GM12878 (cell line): ENCODE results near the gene ADAMTS17. TPM values are rescaled to one million over a fixed set of nuclear protein-coding genes. Genes with fewer than 3 reads are reported as not detected.

ENCODE experiments used
- ATAC-seq: fragments of 200-7000 bp; cut with Tn5 transposase; 3 replicates; pipeline ENCODE4 v1.9.1; 2020; ENCODE audit warnings: mild to moderate bottlenecking, moderate library complexity
- BruUV-seq: library from RNA; stranded (reverse); fragments of 400-500 nt; replicated peaks from 2 replicates; lab custom pipeline; 2021; lab: Mats Ljungman, UMichigan
- CTCF ChIA-PET: fragments of 300-600 bp; sonication (Branson Sonifier 250); formaldehyde crosslinking; extraction: SDS; loops from one replicate; lab custom pipeline; 2021; ENCODE audit warnings: inconsistent platforms; lab: Yijun Ruan, JAX
- POLR2A ChIA-PET: fragments of 350-600 bp; formaldehyde crosslinking; extraction: SDS; loops from one replicate; lab custom pipeline; 2021; ENCODE audit warnings: inconsistent platforms; lab: Charles Lee
- RAD21 ChIA-PET: fragments of 300-600 bp; sonication (Branson Sonifier 250); formaldehyde crosslinking; loops from one replicate; lab custom pipeline; 2023; ENCODE audit warnings: antibody characterized with exemption; ENCODE audit not compliant: unreplicated experiment; lab: Charles Lee
- SMC1A ChIA-PET: fragments of 300-600 bp; sonication (Branson Sonifier 250); formaldehyde crosslinking; loops from one replicate; lab custom pipeline; 2023; ENCODE audit not compliant: unreplicated experiment, uncharacterized antibody; lab: Charles Lee
- DNase-seq: peaks from one replicate; pipeline ENCODE4 v3.0.0-alpha.2; 2011; ENCODE audit warnings: low read depth, low spot score
- FAIRE-seq: peaks from 3 replicates; lab custom pipeline; 2011; peaks lifted over from hg19 to GRCh38; lab: Jason Lieb, UNC
- H2AFZ ChIP-seq: 2 replicates; pipeline ENCODE4 v1.6.0; 2011; ENCODE audit warnings: low read depth, low read length, control low read depth; ENCODE audit not compliant: control insufficient read depth
- H3K27ac ChIP-seq: 2 replicates; pipeline ENCODE4 v1.5.1; 2011; ENCODE audit warnings: control low read depth; ENCODE audit not compliant: control insufficient read depth, insufficient read depth
- H3K27me3 ChIP-seq, 2 experiments: replicated peaks in 1 of 2; 2 replicates each; pipeline versions ENCODE4 v1.6.0 to v1.6.1; 2011; ENCODE audit warnings: low read length in 1 of 2; ENCODE audit not compliant: control insufficient read depth in 2 of 2, insufficient read depth in 2 of 2
- H3K36me3 ChIP-seq, 2 experiments: 2 replicates each; pipeline ENCODE4 v1.5.1; 2011; ENCODE audit warnings: low read length in 1 of 2; ENCODE audit not compliant: control insufficient read depth in 2 of 2, insufficient read depth in 2 of 2
- H3K4me1 ChIP-seq: 2 replicates; pipeline ENCODE4 v1.6.1; 2011; ENCODE audit warnings: mild to moderate bottlenecking, low read length, moderate library complexity, mixed read lengths; ENCODE audit not compliant: control insufficient read depth, insufficient read depth
- H3K4me2 ChIP-seq: 2 replicates; pipeline ENCODE4 v1.6.0; 2011; ENCODE audit warnings: control low read depth; ENCODE audit not compliant: control insufficient read depth, insufficient read depth
- H3K4me3 ChIP-seq: fragments of 200-600 bp; sonication (generic); 2 replicates; pipeline ENCODE4 v1.5.1; 2016
- H3K79me2 ChIP-seq: 2 replicates; pipeline ENCODE4 v1.6.0; 2011; ENCODE audit warnings: low read length; ENCODE audit not compliant: control insufficient read depth, insufficient read depth
- H3K9ac ChIP-seq: 2 replicates; pipeline ENCODE4 v1.8.0; 2011; ENCODE audit warnings: low read length, control low read depth, mixed read lengths; ENCODE audit not compliant: control insufficient read depth, insufficient read depth
- H3K9me3 ChIP-seq: replicated peaks from 3 replicates; pipeline ENCODE4 v1.5.1; 2011; ENCODE audit warnings: mild to moderate bottlenecking, low read length; ENCODE audit not compliant: control insufficient read depth, insufficient read depth
- H4K20me1 ChIP-seq: 2 replicates; pipeline ENCODE4 v1.6.0; 2011; ENCODE audit not compliant: control insufficient read depth, insufficient read depth
- ATF2 ChIP-seq: IDR thresholded peaks from 2 replicates; pipeline ENCODE4 v1.6.1; 2012; ENCODE audit warnings: low read length, inconsistent platforms
- CEBPB ChIP-seq, 2 experiments: fragments of 150-350 bp in 1 of 2; IDR thresholded peaks; 2 replicates each; pipeline ENCODE4 v1.6.1; 2012 to 2014; ENCODE audit warnings: low read depth in 2 of 2, low read length in 2 of 2, borderline replicate concordance in 1 of 2, inconsistent platforms in 1 of 2
- CREB1 ChIP-seq: IDR thresholded peaks from 2 replicates; pipeline ENCODE4 v1.6.1; 2012; ENCODE audit warnings: low read depth, mild to moderate bottlenecking, inconsistent platforms
- GABPA ChIP-seq: IDR thresholded peaks from 2 replicates; pipeline ENCODE4 v1.6.1; 2014; ENCODE audit warnings: antibody characterized with exemption, low read depth, mild to moderate bottlenecking, inconsistent platforms
- HSF1 ChIP-seq: fragments of 150-350 bp; IDR thresholded peaks from 2 replicates; pipeline ENCODE4 v1.6.1; 2014; ENCODE audit warnings: mild to moderate bottlenecking, low read depth, low read length
- IKZF1 ChIP-seq: fragments of 450-650 bp; conservative IDR thresholded peaks from 2 replicates; pipeline ENCODE4 v1.6.1; 2017; ENCODE audit warnings: antibody characterized with exemption, mild to moderate bottlenecking
- KDM1A ChIP-seq: fragments of 200-600 bp; sonication (generic); IDR thresholded peaks from 2 replicates; pipeline ENCODE4 v1.6.1; 2016; ENCODE audit warnings: borderline replicate concordance
- NBN ChIP-seq: fragments of 450-650 bp; IDR thresholded peaks from 2 replicates; pipeline ENCODE4 v1.6.1; 2016
- NFYB ChIP-seq: IDR thresholded peaks from 2 replicates; pipeline ENCODE4 v1.6.1; 2011; ENCODE audit warnings: low read depth, mild to moderate bottlenecking, low read length, improper control_type of control experiment, moderate library complexity; ENCODE audit not compliant: insufficient read depth
- REST ChIP-seq: IDR thresholded peaks from 2 replicates; pipeline ENCODE4 v1.6.1; 2012; ENCODE audit warnings: mild to moderate bottlenecking, low read depth, low read length
- SIX5 ChIP-seq: IDR thresholded peaks from 2 replicates; pipeline ENCODE4 v1.6.1; 2011; ENCODE audit warnings: mild to moderate bottlenecking, low read depth, low read length, moderate library complexity; ENCODE audit not compliant: severe bottlenecking
- SMARCA5 ChIP-seq: fragments of 450-650 bp; IDR thresholded peaks from 2 replicates; pipeline ENCODE4 v1.6.1; 2017; ENCODE audit warnings: mild to moderate bottlenecking
- ZNF217 ChIP-seq: fragments of 450-650 bp; IDR thresholded peaks from 2 replicates; pipeline ENCODE4 v1.6.1; 2017; ENCODE audit warnings: antibody characterized with exemption, mild to moderate bottlenecking
- ZNF384 ChIP-seq: IDR thresholded peaks from 2 replicates; pipeline ENCODE4 v1.6.1; 2012; ENCODE audit warnings: low read depth, mild to moderate bottlenecking, low read length, improper control_type of control experiment, borderline replicate concordance
- WGBS: methylation state at CpG from one replicate; pipeline ENCODE4 v1.1.6; 2016; ENCODE audit warnings: low lambda C conversion rate; ENCODE audit not compliant: insufficient replicate concordance, insufficient coverage; ENCODE audit errors: missing lambda C conversion rate; 5-methylcytosine and 5-hydroxymethylcytosine counted together
- in situ Hi-C: fragments of 300-500 bp; cut with MboI; formaldehyde crosslinking; loops from 9 replicates; pipeline ENCODE4 v1.14.3; 2018; ENCODE audit warnings: mixed read lengths
- intact Hi-C: fragments of 100-400 bp; cut with micrococcal nuclease; formaldehyde crosslinking; loops from one replicate; pipeline ENCODE4 v1.14.2; 2022; ENCODE audit not compliant: unreplicated experiment
- polyA plus RNA-seq, 11 experiments: library from polyadenylated mRNA; depleted of rRNA in 4 of 11; unstranded in 6 of 11; stranded (reverse) in 5 of 11; fragments of >200 nt; fragmentation: Nextera tagmentation in 4 of 11; fragmentation: Illumina TruSeq in 1 of 11; extraction: Ambion mirVana in 4 of 11; extraction: Trizol in 1 of 11; gene quantifications; 1 replicate in 1 of 11; 2 replicates in 10 of 11; pipeline versions ENCODE4 v1.2.1 to v1.2.3, GENCODE V29; 2011 to 2016; ENCODE audit warnings: inconsistent platforms in 2 of 11, missing spikeins in 2 of 11, low read depth in 1 of 11
- total RNA-seq, 4 experiments: library from RNA; depleted of rRNA in 3 of 4; stranded (reverse); fragments of >200 nt in 3 of 4; fragmentation: Illumina TruSeq in 1 of 4; extraction: Trizol in 1 of 4; gene quantifications; 2 replicates each; pipeline versions ENCODE4 v1.2.1 to v1.2.3, GENCODE V29; 2013 to 2021
- TF ChIP-seq, protein P1 (sequence below), 3 experiments: IDR thresholded peaks in 2 of 3; conservative IDR thresholded peaks in 1 of 3; 2 replicates each; pipeline ENCODE4 v1.5.1; 2011; ENCODE audit warnings: low read depth in 3 of 3, low read length in 3 of 3, mild to moderate bottlenecking in 3 of 3, control low read depth in 2 of 3, moderate library complexity in 2 of 3, inconsistent platforms in 1 of 3, mixed read lengths in 1 of 3; ENCODE audit not compliant: control insufficient read depth in 2 of 3, insufficient read depth in 1 of 3; ENCODE audit errors: extremely low read depth in 1 of 3

The ADAMTS17 gene
- total and polyA plus RNA-seq, 10 of the 15 experiments (the other 5 are each of a cell fraction or from before 2014, with no cell fraction given), result 0.04 to 0.50 (median 0.10) TPM; not detected in 4

GRCh38 chr15:100208921-100209603, 132.7 kb downstream of the ADAMTS17 start:
- DNase-seq, result no peak
- Histone ChIP-seq H4K20me1 (no peaks in the 10 kb centered on the region), H3K9me3 (no peaks in the 10 kb centered on the region; the same call in 2 of the 3 replicates), H3K9ac (no peak overlapping the region), H3K4me3 (no peak overlapping the region), H3K27me3 (no peaks in the 10 kb centered on the region), H3K27ac (no peak overlapping the region), H3K4me2 (no peak overlapping the region), H3K36me3 (no peaks in the 10 kb centered on the region), H3K79me2 (no peaks in the 10 kb centered on the region), H3K4me1 (no peaks in the 10 kb centered on the region), H2AFZ (no peak overlapping the region)
- CTCF ChIA-PET, result interaction anchor here (0.6 kb wide), 1 partner anchor 440 kb away, joined by 3 read pairs; no protein-coding TSS in a partner anchor
- no TSS peak for BruUV-seq
- 32% methylated on average over 13 of the region's 13 CpGs for WGBS
- RAD21 ChIA-PET, result no interaction called here
- no peak for FAIRE-seq
- in situ Hi-C loops (no loop called here), intact Hi-C loops (no loop called here)
- no peak for ATAC-seq
- SMC1A ChIA-PET, result no interaction called here
- TF ChIP-seq, protein P1, sequence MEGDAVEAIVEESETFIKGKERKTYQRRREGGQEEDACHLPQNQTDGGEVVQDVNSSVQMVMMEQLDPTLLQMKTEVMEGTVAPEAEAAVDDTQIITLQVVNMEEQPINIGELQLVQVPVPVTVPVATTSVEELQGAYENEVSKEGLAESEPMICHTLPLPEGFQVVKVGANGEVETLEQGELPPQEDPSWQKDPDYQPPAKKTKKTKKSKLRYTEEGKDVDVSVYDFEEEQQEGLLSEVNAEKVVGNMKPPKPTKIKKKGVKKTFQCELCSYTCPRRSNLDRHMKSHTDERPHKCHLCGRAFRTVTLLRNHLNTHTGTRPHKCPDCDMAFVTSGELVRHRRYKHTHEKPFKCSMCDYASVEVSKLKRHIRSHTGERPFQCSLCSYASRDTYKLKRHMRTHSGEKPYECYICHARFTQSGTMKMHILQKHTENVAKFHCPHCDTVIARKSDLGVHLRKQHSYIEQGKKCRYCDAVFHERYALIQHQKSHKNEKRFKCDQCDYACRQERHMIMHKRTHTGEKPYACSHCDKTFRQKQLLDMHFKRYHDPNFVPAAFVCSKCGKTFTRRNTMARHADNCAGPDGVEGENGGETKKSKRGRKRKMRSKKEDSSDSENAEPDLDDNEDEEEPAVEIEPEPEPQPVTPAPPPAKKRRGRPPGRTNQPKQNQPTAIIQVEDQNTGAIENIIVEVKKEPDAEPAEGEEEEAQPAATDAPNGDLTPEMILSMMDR (IDR thresholded peaks at IDR 0.05 in 2 of 3, conservative IDR thresholded peaks at IDR 0.05 in 1 of 3; ENCODE audit: control insufficient read depth in 2 of 3, extremely low read depth in 1 of 3, insufficient read depth in 1 of 3, low read depth in 3 of 3, low read length in 3 of 3), result no peak
- no peak for TF ChIP-seq CEBPB (IDR thresholded peaks at IDR 0.05; ENCODE audit: borderline replicate concordance in 1 of 2, low read depth in 2 of 2, low read length in 2 of 2)
- TF ChIP-seq NBN, result no peak
- TF ChIP-seq ZNF217, result no peak
- no peak for TF ChIP-seq CREB1
- TF ChIP-seq ATF2, result no peak
- no peak for TF ChIP-seq SIX5
- TF ChIP-seq ZNF384, result no peak
- no peak for TF ChIP-seq HSF1
- TF ChIP-seq SMARCA5, result no peak
- TF ChIP-seq KDM1A, result no peak
- TF ChIP-seq GABPA, result no peak
- TF ChIP-seq IKZF1, result no peak
- TF ChIP-seq NFYB, result no peak
- no peak for TF ChIP-seq REST
- POLR2A ChIA-PET, result no interaction called here
